Measurements from ENCODE around the gene RNF144A.
A peak's percentile ranks its signal among the peaks of the same experiment; 100 is the strongest.

The RNF144A gene

DNA sequence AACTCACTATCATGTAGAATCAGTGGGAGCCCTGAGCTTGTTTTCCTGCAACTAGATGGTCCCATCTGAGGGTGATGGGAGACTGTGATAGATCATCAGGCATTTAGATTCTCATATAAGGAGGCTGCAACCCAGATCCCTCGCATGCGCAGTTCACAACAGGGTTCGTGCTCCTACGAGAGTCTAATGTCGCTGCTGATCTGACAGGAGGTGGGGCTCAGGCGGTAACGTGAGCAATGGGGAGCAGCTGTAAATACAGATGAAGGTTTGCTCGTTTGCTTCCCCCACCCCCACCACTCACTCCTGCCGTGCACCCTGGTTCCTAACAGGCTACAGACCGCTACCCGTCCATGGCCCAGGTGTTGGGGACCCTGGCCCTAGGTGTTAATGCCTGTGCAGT is 113.6 kb downstream of the RNF144A start:
- DNase-seq: no peak
- Histone ChIP-seq H3K36me3 (peaks cover 78% of the 10 kb centered on the region), H3K9me3 (ENCODE audit: severe bottlenecking) (no peaks in the 10 kb centered on the region), H3K27me3 (ENCODE audit: insufficient read depth, low read depth, severe bottlenecking) (no peaks in the 10 kb centered on the region), H3K4me3 (ENCODE audit: low read depth, low read length) (no peak overlapping the region), H3K27ac (no peak overlapping the region)
- TF ChIP-seq, protein P1, sequence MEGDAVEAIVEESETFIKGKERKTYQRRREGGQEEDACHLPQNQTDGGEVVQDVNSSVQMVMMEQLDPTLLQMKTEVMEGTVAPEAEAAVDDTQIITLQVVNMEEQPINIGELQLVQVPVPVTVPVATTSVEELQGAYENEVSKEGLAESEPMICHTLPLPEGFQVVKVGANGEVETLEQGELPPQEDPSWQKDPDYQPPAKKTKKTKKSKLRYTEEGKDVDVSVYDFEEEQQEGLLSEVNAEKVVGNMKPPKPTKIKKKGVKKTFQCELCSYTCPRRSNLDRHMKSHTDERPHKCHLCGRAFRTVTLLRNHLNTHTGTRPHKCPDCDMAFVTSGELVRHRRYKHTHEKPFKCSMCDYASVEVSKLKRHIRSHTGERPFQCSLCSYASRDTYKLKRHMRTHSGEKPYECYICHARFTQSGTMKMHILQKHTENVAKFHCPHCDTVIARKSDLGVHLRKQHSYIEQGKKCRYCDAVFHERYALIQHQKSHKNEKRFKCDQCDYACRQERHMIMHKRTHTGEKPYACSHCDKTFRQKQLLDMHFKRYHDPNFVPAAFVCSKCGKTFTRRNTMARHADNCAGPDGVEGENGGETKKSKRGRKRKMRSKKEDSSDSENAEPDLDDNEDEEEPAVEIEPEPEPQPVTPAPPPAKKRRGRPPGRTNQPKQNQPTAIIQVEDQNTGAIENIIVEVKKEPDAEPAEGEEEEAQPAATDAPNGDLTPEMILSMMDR (IDR thresholded peaks at IDR 0.05; ENCODE audit: low read depth, low read length): no peak

DNA sequence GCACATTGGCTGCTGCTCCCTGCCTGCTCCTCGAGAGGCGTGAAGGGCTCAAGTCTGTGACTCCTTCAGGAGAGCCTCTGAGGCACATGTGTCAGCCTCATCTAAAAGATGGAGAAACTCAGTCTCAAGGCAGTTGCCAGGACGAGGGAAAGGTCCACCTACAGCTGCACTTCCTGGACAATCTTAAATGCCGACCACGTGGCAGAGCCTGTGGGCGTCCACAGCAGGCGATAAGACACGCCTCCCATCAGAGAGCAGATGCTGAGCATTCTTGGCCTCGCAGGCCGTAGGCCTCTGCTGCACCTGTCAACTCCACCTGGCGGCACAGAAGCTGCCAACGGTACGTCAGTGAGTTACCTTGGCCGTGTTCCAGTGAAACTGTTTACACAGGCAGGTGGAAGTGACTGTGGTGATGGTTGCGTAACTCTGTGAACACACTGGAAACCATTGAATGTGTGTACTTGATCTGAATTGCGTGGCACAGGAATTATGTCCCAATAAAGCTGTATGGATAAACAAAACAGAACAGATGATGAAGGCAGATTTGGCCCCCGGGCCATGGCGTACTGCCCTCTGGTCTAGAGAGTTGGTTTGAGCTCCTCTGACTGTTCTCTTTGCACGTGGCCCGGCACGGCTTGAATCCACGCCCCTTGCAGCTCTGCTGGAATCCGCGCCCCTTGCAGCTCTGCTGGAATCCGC is 114.5 kb downstream of the RNF144A start:
- DNase-seq: peak; percentile 58
- TF ChIP-seq, protein P1 (IDR thresholded peaks at IDR 0.05; ENCODE audit: low read depth, low read length): no peak
- no peaks in the 10 kb centered on the region for H3K9me3 ChIP-seq (ENCODE audit: severe bottlenecking)
- H3K27ac ChIP-seq: no peak overlapping the region
- no peaks in the 10 kb centered on the region for H3K27me3 ChIP-seq (ENCODE audit: insufficient read depth, low read depth, severe bottlenecking)
- H3K36me3 ChIP-seq: peaks cover 81% of the 10 kb centered on the region
- no peak overlapping the region for H3K4me3 ChIP-seq (ENCODE audit: low read depth, low read length)

DNA sequence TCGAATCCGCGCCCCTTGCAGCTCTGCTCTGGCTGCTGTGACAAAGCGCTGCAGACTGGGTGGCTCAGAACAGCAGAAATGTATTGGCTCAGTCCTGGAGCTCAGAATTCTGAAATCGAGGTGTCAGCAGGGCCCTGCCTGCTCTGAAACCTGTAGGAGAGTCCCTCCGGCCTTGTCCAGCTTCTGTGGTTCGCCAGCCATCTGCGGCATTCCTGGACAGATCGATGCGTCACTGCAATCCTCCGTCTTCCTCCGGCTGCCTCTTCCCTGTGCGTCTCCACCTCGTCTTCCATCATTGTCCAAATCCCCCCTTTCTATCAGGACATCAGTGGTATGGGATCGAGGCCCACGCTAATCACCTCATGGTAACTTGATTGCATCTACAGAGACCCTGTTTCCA is 115.2 kb downstream of the RNF144A start:
- TF ChIP-seq, protein P1 (IDR thresholded peaks at IDR 0.05; ENCODE audit: low read depth, low read length): no peak
- H3K36me3 ChIP-seq: peaks cover 82% of the 10 kb centered on the region
- no peak for DNase-seq
- H3K9me3 ChIP-seq (ENCODE audit: severe bottlenecking): no peaks in the 10 kb centered on the region
- no peaks in the 10 kb centered on the region for H3K27me3 ChIP-seq (ENCODE audit: insufficient read depth, low read depth, severe bottlenecking)
- no peak overlapping the region for H3K4me3 ChIP-seq (ENCODE audit: low read depth, low read length)
- no peak overlapping the region for H3K27ac ChIP-seq

DNA sequence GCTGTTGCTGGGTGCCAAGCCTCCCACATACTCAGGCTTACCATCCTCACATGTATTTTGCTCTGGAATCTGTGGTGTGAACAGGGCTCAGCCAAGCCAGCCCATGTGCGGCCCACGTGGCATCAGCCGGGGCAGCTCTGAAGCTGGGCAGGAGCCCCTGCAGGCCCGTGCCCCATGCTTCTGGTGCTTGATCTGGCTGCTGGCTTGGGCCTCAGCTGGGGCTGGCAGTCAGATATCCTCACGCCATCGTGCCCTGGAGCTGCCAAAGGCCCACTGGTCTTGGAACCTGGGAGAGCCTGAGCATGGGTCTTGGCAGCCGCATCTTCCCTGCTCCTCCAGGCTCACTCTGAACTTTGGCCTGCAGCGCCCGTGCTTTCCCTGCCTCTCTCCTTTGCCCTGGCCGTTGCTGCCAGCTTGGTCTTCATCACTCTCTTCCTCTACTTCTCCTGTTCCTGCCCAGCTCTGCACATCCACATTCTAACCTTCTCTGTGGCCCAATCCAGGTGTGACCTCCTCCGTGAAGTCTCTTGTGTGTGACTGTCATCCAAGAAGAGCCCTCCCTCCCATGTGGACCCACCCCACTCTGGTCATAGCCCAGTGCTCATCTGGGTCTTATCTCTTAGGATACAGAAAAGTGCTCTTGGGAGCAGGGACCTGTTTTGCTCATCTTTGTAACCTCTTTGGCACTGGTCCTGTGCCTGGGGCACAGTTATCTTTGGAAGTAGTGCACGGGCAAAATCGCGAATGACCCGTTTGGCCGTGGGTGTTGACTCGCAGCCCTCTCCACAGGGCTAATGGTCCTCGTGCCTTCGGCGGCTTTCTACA is 116.1 kb downstream of the RNF144A start:
- Histone ChIP-seq H3K27ac (no peak overlapping the region), H3K27me3 (ENCODE audit: insufficient read depth, low read depth, severe bottlenecking) (no peaks in the 10 kb centered on the region), H3K36me3 (peaks cover 86% of the 10 kb centered on the region), H3K9me3 (ENCODE audit: severe bottlenecking) (no peaks in the 10 kb centered on the region), H3K4me3 (ENCODE audit: low read depth, low read length) (no peak overlapping the region)
- DNase-seq: no peak
- TF ChIP-seq, protein P1 (IDR thresholded peaks at IDR 0.05; ENCODE audit: low read depth, low read length): no peak

DNA sequence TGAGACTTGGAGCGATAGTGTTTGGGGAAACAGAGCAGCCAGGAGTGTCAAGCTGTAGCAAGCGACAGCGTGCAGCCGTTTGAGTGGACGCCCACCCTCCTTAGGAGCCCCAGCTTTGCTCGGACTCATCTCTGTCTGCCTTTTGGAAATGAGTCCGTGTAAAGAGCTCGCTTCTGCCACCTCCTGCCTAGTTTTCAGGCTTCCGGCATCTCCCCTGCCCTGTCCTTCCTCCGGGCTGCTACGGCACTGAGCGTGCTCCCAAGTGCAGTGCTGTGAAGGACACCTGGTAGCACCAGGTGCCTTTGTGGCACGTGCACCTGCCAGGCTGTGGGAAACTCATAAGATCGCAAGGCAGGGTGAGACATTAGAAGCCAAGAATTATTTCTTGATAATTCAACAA is 117.1 kb downstream of the RNF144A start:
- Histone ChIP-seq H3K36me3 (peaks cover 77% of the 10 kb centered on the region), H3K27me3 (ENCODE audit: insufficient read depth, low read depth, severe bottlenecking) (no peaks in the 10 kb centered on the region), H3K4me3 (ENCODE audit: low read depth, low read length) (no peak overlapping the region), H3K9me3 (ENCODE audit: severe bottlenecking) (no peaks in the 10 kb centered on the region), H3K27ac (no peak overlapping the region)
- peak; percentile 56 for DNase-seq
- TF ChIP-seq, protein P1 (IDR thresholded peaks at IDR 0.05; ENCODE audit: low read depth, low read length): peak; percentile 35; the same call in 1 of the 2 replicates

Measured in WERI-Rb-1 (cell line).